ENCODE measurements around the gene SNRPA1.

SNRPA1 gene

GRCh38 chr15:101325263-101326025, 30.4 kb upstream of the SNRPA1 start:
- TF ChIP-seq ZNF274 (IDR thresholded peaks at IDR 0.05; ENCODE audit: low read depth, low read length), result no peak
- no peak overlapping the region for H3K4me3 ChIP-seq (ENCODE audit: low read length)

GRCh38 chr15:101324524-101325177, 29.6 kb upstream of the SNRPA1 start:
- H3K4me3 ChIP-seq (ENCODE audit: low read length), result no peak overlapping the region
- TF ChIP-seq ZNF274 (IDR thresholded peaks at IDR 0.05; ENCODE audit: low read depth, low read length), result no peak

GRCh38 chr15:101323793-101324523, 28.9 kb upstream of the SNRPA1 start:
- H3K4me3 ChIP-seq (ENCODE audit: low read length), result no peak overlapping the region
- TF ChIP-seq ZNF274 (IDR thresholded peaks at IDR 0.05; ENCODE audit: low read depth, low read length), result no peak

GRCh38 chr15:101322854-101323477, 27.9 kb upstream of the SNRPA1 start:
- TF ChIP-seq ZNF274 (IDR thresholded peaks at IDR 0.05; ENCODE audit: low read depth, low read length), result no peak
- H3K4me3 ChIP-seq (ENCODE audit: low read length), result no peak overlapping the region

- H3K4me3 ChIP-seq (ENCODE audit: low read length), result no peak overlapping the region
- TF ChIP-seq ZNF274 (IDR thresholded peaks at IDR 0.05; ENCODE audit: low read depth, low read length), result no peak
These were observed 27.1 kb upstream of the SNRPA1 start for GRCh38 chr15:101322016-101322695.

GRCh38 chr15:101320501-101321052, 25.5 kb upstream of the SNRPA1 start:
- no peak for TF ChIP-seq ZNF274 (IDR thresholded peaks at IDR 0.05; ENCODE audit: low read depth, low read length)
- peak overlapping the region; percentile 19; the same call in 1 of the 2 replicates for H3K4me3 ChIP-seq (ENCODE audit: low read length)

- no peak for TF ChIP-seq ZNF274 (IDR thresholded peaks at IDR 0.05; ENCODE audit: low read depth, low read length)
- no peak overlapping the region for H3K4me3 ChIP-seq (ENCODE audit: low read length)
These were observed 23.8 kb upstream of the SNRPA1 start for GRCh38 chr15:101318839-101319238.

- no peak for TF ChIP-seq ZNF274 (IDR thresholded peaks at IDR 0.05; ENCODE audit: low read depth, low read length)
- H3K4me3 ChIP-seq (ENCODE audit: low read length), result no peak overlapping the region
These were observed 23.2 kb upstream of the SNRPA1 start for GRCh38 chr15:101318147-101318819.

- no peak for TF ChIP-seq ZNF274 (IDR thresholded peaks at IDR 0.05; ENCODE audit: low read depth, low read length)
These were observed 22.4 kb upstream of the SNRPA1 start for GRCh38 chr15:101317336-101317872.

GRCh38 chr15:101316529-101316928, 21.5 kb upstream of the SNRPA1 start:
- no peak for TF ChIP-seq ZNF274 (IDR thresholded peaks at IDR 0.05; ENCODE audit: low read depth, low read length)

More at GRCh38 chr15:101317336-101317872, 22.4 kb upstream of the SNRPA1 start:
- H3K4me3 ChIP-seq (ENCODE audit: low read length), result no peak overlapping the region

GRCh38 chr15:101315736-101316135, 20.7 kb upstream of the SNRPA1 start:
- no peak overlapping the region for H3K4me3 ChIP-seq (ENCODE audit: low read length)
- TF ChIP-seq ZNF274 (IDR thresholded peaks at IDR 0.05; ENCODE audit: low read depth, low read length), result no peak

More at GRCh38 chr15:101316529-101316928, 21.5 kb upstream of the SNRPA1 start:
- no peak overlapping the region for H3K4me3 ChIP-seq (ENCODE audit: low read length)

- no peak overlapping the region for H3K4me3 ChIP-seq (ENCODE audit: low read length)
- no peak for TF ChIP-seq ZNF274 (IDR thresholded peaks at IDR 0.05; ENCODE audit: low read depth, low read length)
These were observed 19.5 kb upstream of the SNRPA1 start for GRCh38 chr15:101314336-101315125.

Data from GM08714 (cell line).